ENCODE measurements around the gene PLEKHG4. TPM values are rescaled to one million over a fixed set of nuclear protein-coding genes. Genes with fewer than 3 reads are reported as not detected.

PLEKHG4 gene
- total and polyA plus RNA-seq, 2 donors (not counting 1 experiment from before 2014, with no cell fraction given) = 9.9 to 37.7 TPM

DNA sequence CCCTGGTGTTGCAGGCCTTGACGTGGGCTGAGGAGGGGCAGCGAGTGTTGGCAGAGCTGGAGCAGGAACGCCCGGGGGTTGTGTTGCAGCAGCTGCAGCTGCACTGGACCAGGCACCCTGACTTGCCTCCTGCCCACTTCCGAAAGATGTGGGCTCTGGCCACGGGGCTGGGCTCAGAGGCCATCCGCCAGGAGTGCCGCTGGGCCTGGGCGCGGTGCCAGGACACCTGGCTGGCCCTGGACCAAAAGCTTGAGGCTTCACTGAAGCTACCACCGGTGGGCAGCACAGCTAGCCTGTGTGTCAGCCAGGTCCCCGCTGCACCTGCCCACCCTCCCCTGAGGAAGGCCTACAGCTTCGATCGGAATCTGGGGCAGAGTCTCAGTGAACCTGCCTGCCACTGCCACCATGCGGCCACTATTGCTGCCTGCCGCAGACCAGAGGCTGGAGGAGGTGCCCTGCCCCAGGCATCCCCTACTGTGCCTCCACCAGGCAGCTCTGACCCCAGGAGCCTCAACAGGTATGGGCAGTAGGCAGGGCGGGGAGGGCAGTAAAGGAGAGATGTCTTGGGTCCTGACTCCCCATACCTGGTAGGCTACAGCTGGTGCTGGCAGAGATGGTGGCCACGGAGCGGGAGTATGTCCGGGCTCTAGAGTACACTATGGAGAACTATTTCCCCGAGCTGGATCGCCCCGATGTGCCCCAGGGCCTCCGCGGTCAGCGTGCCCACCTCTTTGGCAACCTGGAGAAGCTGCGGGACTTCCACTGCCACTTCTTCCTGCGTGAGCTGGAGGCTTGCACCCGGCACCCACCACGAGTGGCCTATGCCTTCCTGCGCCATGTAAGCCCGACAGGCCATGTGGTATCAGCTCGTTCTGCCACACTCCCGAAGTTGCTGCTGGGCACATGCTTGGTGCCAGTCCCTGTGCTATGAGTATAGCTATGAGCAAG is 5.6 kb downstream of the PLEKHG4 start:
- TF ChIP-seq EZH2 (IDR thresholded peaks at IDR 0.05; ENCODE audit: low read length, missing control alignments) (no peak), CTCF (conservative IDR thresholded peaks at IDR 0.05 in 1 of 2, IDR thresholded peaks at IDR 0.05 in 1 of 2; ENCODE audit: low read depth in 1 of 2, low read length in 2 of 2) (peak; percentile 29 to 54)
- Histone ChIP-seq H2AFZ (ENCODE audit: low read length) (no peak overlapping the region), H3K4me3 (replicated peaks in 1 of 4; ENCODE audit: control extremely low read depth in 1 of 4, insufficient read depth in 1 of 4, low read depth in 3 of 4, low read length in 4 of 4) (no peak overlapping the region), H3K4me1 (ENCODE audit: control insufficient read depth, extremely low read depth, insufficient read depth, low read length) (no peaks in the 10 kb centered on the region), H4K20me1 (ENCODE audit: control insufficient read depth, extremely low read depth, insufficient read depth, low read length) (no peaks in the 10 kb centered on the region), H3K9ac (ENCODE audit: insufficient read depth, low read length) (no peak overlapping the region), H3K9me3 (ENCODE audit: control insufficient read depth, insufficient read depth, low read depth, low read length) (no peaks in the 10 kb centered on the region), H3K36me3 (ENCODE audit: control insufficient read depth, insufficient read depth, low read length) (peaks cover 15% of the 10 kb centered on the region), H3K27me3 (ENCODE audit: control insufficient read depth, insufficient read depth, low read length) (no peaks in the 10 kb centered on the region), H3K27ac (ENCODE audit: insufficient read depth, low read length) (no peak overlapping the region), H3K4me2 (ENCODE audit: extremely low read depth, insufficient read depth, low read length) (no peak overlapping the region), H3K79me2 (ENCODE audit: control insufficient read depth, insufficient read depth, low read length) (no peaks in the 10 kb centered on the region)
- peak in 1 of 2 donors; percentile 26 for DNase-seq (ENCODE audit: low read depth in 2 of 2)

GRCh38 chr16:67286441-67287235 is 7.3 kb downstream of the PLEKHG4 start:
- Histone ChIP-seq H3K79me2 (ENCODE audit: control insufficient read depth, insufficient read depth, low read length) (no peaks in the 10 kb centered on the region), H4K20me1 (ENCODE audit: control insufficient read depth, extremely low read depth, insufficient read depth, low read length) (no peaks in the 10 kb centered on the region), H2AFZ (ENCODE audit: low read length) (no peak overlapping the region), H3K27ac (ENCODE audit: insufficient read depth, low read length) (no peak overlapping the region), H3K36me3 (ENCODE audit: control insufficient read depth, insufficient read depth, low read length) (peaks cover 15% of the 10 kb centered on the region), H3K4me1 (ENCODE audit: control insufficient read depth, extremely low read depth, insufficient read depth, low read length) (no peaks in the 10 kb centered on the region), H3K9me3 (ENCODE audit: control insufficient read depth, insufficient read depth, low read depth, low read length) (no peaks in the 10 kb centered on the region), H3K27me3 (ENCODE audit: control insufficient read depth, insufficient read depth, low read length) (no peaks in the 10 kb centered on the region), H3K9ac (ENCODE audit: insufficient read depth, low read length) (no peak overlapping the region), H3K4me3 (replicated peaks in 1 of 4; ENCODE audit: control extremely low read depth in 1 of 4, insufficient read depth in 1 of 4, low read depth in 3 of 4, low read length in 4 of 4) (no peak overlapping the region), H3K4me2 (ENCODE audit: extremely low read depth, insufficient read depth, low read length) (no peak overlapping the region)
- TF ChIP-seq CTCF (conservative IDR thresholded peaks at IDR 0.05 in 1 of 2, IDR thresholded peaks at IDR 0.05 in 1 of 2; ENCODE audit: low read depth in 1 of 2, low read length in 2 of 2) (no peak), EZH2 (IDR thresholded peaks at IDR 0.05; ENCODE audit: low read length, missing control alignments) (no peak)
- peak in 1 of 2 donors; percentile 46 for DNase-seq (ENCODE audit: low read depth in 2 of 2)

DNA sequence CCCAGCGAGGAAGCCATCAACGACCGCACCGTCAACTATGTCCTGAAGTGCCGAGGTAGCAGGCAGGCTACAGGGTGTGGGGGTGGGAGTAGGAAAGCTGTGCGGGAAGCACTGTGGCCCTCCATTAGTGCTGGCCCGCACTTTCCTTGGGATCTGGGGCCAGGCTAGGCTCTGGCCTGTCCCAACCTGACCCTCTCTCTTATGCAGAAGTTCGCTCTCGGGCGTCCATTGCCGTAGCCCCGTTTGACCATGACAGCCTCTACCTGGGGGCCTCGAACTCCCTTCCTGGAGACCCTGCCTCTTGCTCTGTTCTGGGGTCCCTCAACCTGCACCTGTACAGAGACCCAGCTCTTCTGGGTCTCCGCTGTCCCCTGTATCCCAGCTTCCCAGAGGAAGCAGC is 8.6 kb downstream of the PLEKHG4 start:
- Histone ChIP-seq H3K27ac (ENCODE audit: insufficient read depth, low read length) (no peak overlapping the region), H4K20me1 (ENCODE audit: control insufficient read depth, extremely low read depth, insufficient read depth, low read length) (no peaks in the 10 kb centered on the region), H3K4me1 (ENCODE audit: control insufficient read depth, extremely low read depth, insufficient read depth, low read length) (no peaks in the 10 kb centered on the region), H3K27me3 (ENCODE audit: control insufficient read depth, insufficient read depth, low read length) (no peaks in the 10 kb centered on the region), H3K36me3 (ENCODE audit: control insufficient read depth, insufficient read depth, low read length) (peaks cover 10% of the 10 kb centered on the region), H3K9ac (ENCODE audit: insufficient read depth, low read length) (no peak overlapping the region), H3K4me2 (ENCODE audit: extremely low read depth, insufficient read depth, low read length) (no peak overlapping the region), H2AFZ (ENCODE audit: low read length) (no peak overlapping the region), H3K4me3 (replicated peaks in 1 of 4; ENCODE audit: control extremely low read depth in 1 of 4, insufficient read depth in 1 of 4, low read depth in 3 of 4, low read length in 4 of 4) (no peak overlapping the region), H3K79me2 (ENCODE audit: control insufficient read depth, insufficient read depth, low read length) (no peaks in the 10 kb centered on the region), H3K9me3 (ENCODE audit: control insufficient read depth, insufficient read depth, low read depth, low read length) (no peaks in the 10 kb centered on the region)
- TF ChIP-seq EZH2 (IDR thresholded peaks at IDR 0.05; ENCODE audit: low read length, missing control alignments) (no peak), CTCF (conservative IDR thresholded peaks at IDR 0.05 in 1 of 2, IDR thresholded peaks at IDR 0.05 in 1 of 2; ENCODE audit: low read depth in 1 of 2, low read length in 2 of 2) (no peak)
- no peak for DNase-seq (ENCODE audit: low read depth in 2 of 2)
